Activated CD8-positive, alpha-beta memory T cell treated with anti-CD3 and anti-CD28 coated beads for 24 hours (primary cell): ENCODE data around the gene OSBPL5.

Source experiments
- DNase-seq: peaks from one replicate; pipeline ENCODE4 v3.0.0-alpha.2; 2020

OSBPL5 gene

GRCh38 chr11:3165152-3165705 lies at the start of gene OSBPL5:
TSS of gene OSBPL5 (minus strand) at chr11:3165310. CDS start at chr11:3129148, 36,162 bp downstream.
- DNase-seq = peak; percentile 81

GRCh38 chr11:3214420-3214699 lies 49.2 kb upstream of the OSBPL5 start:
- DNase-seq = no peak

GRCh38 chr11:3213659-3214419 lies 48.7 kb upstream of the OSBPL5 start:
- DNase-seq = no peak

- DNase-seq = no peak
These were observed 43.2 kb upstream of the OSBPL5 start for GRCh38 chr11:3208272-3208671.

- DNase-seq = no peak
These were observed 42.5 kb upstream of the OSBPL5 start for GRCh38 chr11:3207526-3208189.

GRCh38 chr11:3206922-3207204 lies 41.8 kb upstream of the OSBPL5 start:
- DNase-seq = no peak

GRCh38 chr11:3206156-3206921 lies 41.2 kb upstream of the OSBPL5 start:
- DNase-seq = no peak

- DNase-seq = no peak
These were observed 40.4 kb upstream of the OSBPL5 start for GRCh38 chr11:3205261-3206155.

GRCh38 chr11:3204141-3205015 lies 39.3 kb upstream of the OSBPL5 start:
- DNase-seq = no peak

- DNase-seq = no peak
These were observed 38.3 kb upstream of the OSBPL5 start for GRCh38 chr11:3203221-3204043.

- DNase-seq = no peak
These were observed 37.6 kb upstream of the OSBPL5 start for GRCh38 chr11:3202759-3203158.

GRCh38 chr11:3202305-3202704 lies 37.2 kb upstream of the OSBPL5 start:
- DNase-seq = no peak

- no peak for DNase-seq
These were observed 36.6 kb upstream of the OSBPL5 start for GRCh38 chr11:3201677-3202181.

GRCh38 chr11:3201112-3201581 lies 36.0 kb upstream of the OSBPL5 start:
- DNase-seq = no peak

GRCh38 chr11:3200388-3201111 lies 35.4 kb upstream of the OSBPL5 start:
- DNase-seq = no peak

- DNase-seq = no peak
These were observed 34.6 kb upstream of the OSBPL5 start for GRCh38 chr11:3199537-3200295.

GRCh38 chr11:3198815-3199214 lies 33.7 kb upstream of the OSBPL5 start:
- no peak for DNase-seq

- DNase-seq = no peak
These were observed 32.9 kb upstream of the OSBPL5 start for GRCh38 chr11:3197878-3198528.
